ENCODE data around the gene SHISA9. TPM values are rescaled to one million over a fixed set of nuclear protein-coding genes. Genes with fewer than 3 reads are reported as not detected.

The SHISA9 gene
- total and polyA plus RNA-seq, 2 of the 4 experiments (the other 2 are of a cell fraction): under 0.01 TPM; not detected in 1

DNA sequence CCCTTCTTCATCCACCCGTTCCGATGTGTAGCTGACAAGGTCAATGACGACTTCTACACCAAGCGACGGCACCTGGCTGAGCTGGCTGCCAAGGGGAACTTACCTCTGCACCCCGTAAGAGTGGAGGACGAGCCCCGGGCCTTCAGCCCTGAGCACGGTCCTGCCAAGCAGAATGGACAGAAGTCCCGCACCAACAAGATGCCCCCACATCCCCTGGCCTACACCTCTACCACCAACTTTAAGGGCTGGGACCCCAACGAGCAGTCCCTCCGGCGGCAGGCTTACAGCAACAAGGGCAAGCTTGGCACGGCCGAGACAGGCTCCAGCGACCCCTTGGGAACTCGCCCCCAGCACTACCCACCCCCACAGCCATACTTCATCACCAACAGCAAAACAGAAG lies 333.6 kb downstream of the SHISA9 start:
- Histone ChIP-seq H2AFZ (replicated peaks; ENCODE audit: low read length, poor library complexity) (no peak overlapping the region), H3K18ac (ENCODE audit: low read depth, low read length) (no peak overlapping the region), H3K27ac (ENCODE audit: insufficient read depth, low read length) (no peak overlapping the region), H3K14ac (replicated peaks; ENCODE audit: low read depth, low read length) (no peak overlapping the region), H3K4ac (ENCODE audit: low read depth, low read length) (no peak overlapping the region), H3K9ac (ENCODE audit: low read depth, low read length) (no peak overlapping the region), H3K36me3 (ENCODE audit: control insufficient read depth, insufficient read depth, low read length) (no peaks in the 10 kb centered on the region), H2BK120ac (ENCODE audit: low read depth, low read length) (no peak overlapping the region), H3K27me3 (ENCODE audit: control insufficient read depth, insufficient read depth, low read length) (no peaks in the 10 kb centered on the region), H3K9me3 (ENCODE audit: control insufficient read depth, insufficient read depth, low read length) (peaks cover 12% of the 10 kb centered on the region), H3K79me1 (ENCODE audit: low read depth in 1 of 2, low read length in 2 of 2) (no peaks in the 10 kb centered on the region), H2AK9ac (replicated peaks; ENCODE audit: low read depth, low read length, poor library complexity) (no peak overlapping the region), H2BK20ac (ENCODE audit: low read depth, low read length) (no peak overlapping the region), H3K4me2 (ENCODE audit: low read depth, low read length) (no peak overlapping the region), H3K4me1 (ENCODE audit: control insufficient read depth, insufficient read depth, low read length) (no peaks in the 10 kb centered on the region), H2AK5ac (ENCODE audit: low read depth, low read length) (no peak overlapping the region), H4K8ac (ENCODE audit: low read depth in 2 of 2, low read length in 2 of 2) (no peak overlapping the region), H2BK5ac (ENCODE audit: low read depth, low read length, poor library complexity, severe bottlenecking) (no peak overlapping the region), H3K23ac (ENCODE audit: low read depth, low read length) (no peak overlapping the region), H3K4me3 (ENCODE audit: insufficient read depth, low read depth, low read length) (no peak overlapping the region), H3K56ac (ENCODE audit: extremely low read depth, insufficient read depth, low read length) (no peak overlapping the region), H4K20me1 (ENCODE audit: insufficient read depth, low read length) (no peaks in the 10 kb centered on the region), H4K5ac (ENCODE audit: low read depth, low read length) (no peak overlapping the region), H4K91ac (ENCODE audit: insufficient read depth, low read depth, low read length) (no peak overlapping the region), H3K9me1 (ENCODE audit: insufficient read depth, low read length) (no peaks in the 10 kb centered on the region), H2BK15ac (ENCODE audit: low read depth, low read length) (no peak overlapping the region)
- ChIA-PET POLR2A (ENCODE audit: unreplicated experiment) (no interaction called here), CTCF (no interaction called here)
- dilution Hi-C loops (cut with HindIII; ENCODE audit: low sequenced_read_pairs, unreplicated experiment): no loop called here
- TF ChIP-seq, protein P1, sequence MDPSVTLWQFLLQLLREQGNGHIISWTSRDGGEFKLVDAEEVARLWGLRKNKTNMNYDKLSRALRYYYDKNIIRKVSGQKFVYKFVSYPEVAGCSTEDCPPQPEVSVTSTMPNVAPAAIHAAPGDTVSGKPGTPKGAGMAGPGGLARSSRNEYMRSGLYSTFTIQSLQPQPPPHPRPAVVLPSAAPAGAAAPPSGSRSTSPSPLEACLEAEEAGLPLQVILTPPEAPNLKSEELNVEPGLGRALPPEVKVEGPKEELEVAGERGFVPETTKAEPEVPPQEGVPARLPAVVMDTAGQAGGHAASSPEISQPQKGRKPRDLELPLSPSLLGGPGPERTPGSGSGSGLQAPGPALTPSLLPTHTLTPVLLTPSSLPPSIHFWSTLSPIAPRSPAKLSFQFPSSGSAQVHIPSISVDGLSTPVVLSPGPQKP (IDR thresholded peaks at IDR 0.05; ENCODE audit: borderline replicate concordance, low read depth, low read length): no peak
- TF ChIP-seq CHD1 (IDR thresholded peaks at IDR 0.05; ENCODE audit: low read depth, low read length) (no peak), CEBPB (IDR thresholded peaks at IDR 0.05; ENCODE audit: low read depth, low read length) (no peak), RFX5 (IDR thresholded peaks at IDR 0.05; ENCODE audit: low read depth, low read length) (no peak), NFE2L2 (IDR thresholded peaks at IDR 0.05; ENCODE audit: low read depth, low read length) (no peak), MAFK (IDR thresholded peaks at IDR 0.05; ENCODE audit: low read depth, low read length) (no peak), RCOR1 (IDR thresholded peaks at IDR 0.05; ENCODE audit: insufficient replicate concordance, low read length) (no peak)
- in situ Hi-C loops (cut with MboI; ENCODE audit: low sequenced_read_pairs): no loop called here
- DNase-seq: no peak
- no TSS peak for BruUV-seq (replicated peaks)
- WGBS, 2 experiments (ENCODE audit: extremely low coverage in 2 of 2, insufficient read length in 1 of 2): 61% methylated on average over 6 of the region's 17 CpGs; no CpG with 5 or more reads in 1 of the 2 experiments
- intact Hi-C loops (cut with micrococcal nuclease): no loop called here
- no peak for ATAC-seq (ENCODE audit: low read depth)
